Bronchial epithelial cell (primary cell): Measurements from ENCODE around the gene LAMA3. TPM values are rescaled to one million over a fixed set of nuclear protein-coding genes. Genes with fewer than 3 reads are reported as not detected.
A peak's percentile ranks its signal among the peaks of the same experiment; 100 is the strongest.

Source experiments
- DNase-seq: peaks from one replicate; pipeline ENCODE4 v3.0.0-alpha.2; 2010; ENCODE audit warnings: low read depth
- FAIRE-seq: peaks from 2 replicates; lab custom pipeline; 2011; peaks lifted over from hg19 to GRCh38; lab: Jason Lieb, UNC
- H3K27me3 ChIP-seq: 2 replicates; pipeline ENCODE4 v1.5.1; 2011; ENCODE audit warnings: low read length; ENCODE audit not compliant: control insufficient read depth, insufficient read depth
- H3K36me3 ChIP-seq: 2 replicates; pipeline ENCODE4 v1.5.1; 2011; ENCODE audit warnings: low read length; ENCODE audit not compliant: control insufficient read depth, insufficient read depth
- H3K4me3 ChIP-seq: 2 replicates; pipeline ENCODE4 v1.5.1; 2011; ENCODE audit warnings: mild to moderate bottlenecking, low read depth, low read length, control low read depth
- total RNA-seq: library from RNA; depleted of rRNA; stranded (reverse); fragments of >200 nt; gene quantifications from 2 replicates; pipeline ENCODE4 v1.2.1, GENCODE V29; 2014
- TF ChIP-seq, protein P1 (sequence below): IDR thresholded peaks from 2 replicates; pipeline ENCODE4 v1.5.1; 2011; ENCODE audit warnings: mild to moderate bottlenecking, moderate library complexity, low read length, control low read depth, inconsistent platforms; ENCODE audit not compliant: insufficient read depth, severe bottlenecking

The LAMA3 gene
- total RNA-seq, 1 donor from 2014 or later: 531 TPM

DNA sequence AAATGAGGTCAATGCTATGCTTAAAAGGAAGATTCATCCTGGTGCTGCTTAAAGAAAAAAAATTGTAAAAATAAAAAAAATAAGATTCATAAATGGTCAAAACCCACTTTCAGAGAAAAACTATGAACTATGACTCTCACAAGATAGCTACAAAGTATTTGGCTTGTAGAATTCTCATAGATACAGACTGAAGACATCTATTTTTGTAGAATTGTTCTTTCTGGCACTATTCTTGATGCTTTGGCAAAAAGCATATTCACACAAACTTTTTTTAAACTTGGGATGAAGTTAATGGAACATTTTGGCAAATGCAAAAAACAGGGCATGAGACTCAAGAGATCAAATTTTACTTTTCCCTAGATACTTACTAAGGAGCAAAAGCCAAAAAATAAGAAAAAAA, 14.0 kb upstream of the LAMA3 start:
- FAIRE-seq (no peak), DNase-seq (no peak)
- Histone ChIP-seq H3K4me3 (no peak overlapping the region), H3K36me3 (no peaks in the 10 kb centered on the region), H3K27me3 (no peaks in the 10 kb centered on the region)
- TF ChIP-seq, protein P1, sequence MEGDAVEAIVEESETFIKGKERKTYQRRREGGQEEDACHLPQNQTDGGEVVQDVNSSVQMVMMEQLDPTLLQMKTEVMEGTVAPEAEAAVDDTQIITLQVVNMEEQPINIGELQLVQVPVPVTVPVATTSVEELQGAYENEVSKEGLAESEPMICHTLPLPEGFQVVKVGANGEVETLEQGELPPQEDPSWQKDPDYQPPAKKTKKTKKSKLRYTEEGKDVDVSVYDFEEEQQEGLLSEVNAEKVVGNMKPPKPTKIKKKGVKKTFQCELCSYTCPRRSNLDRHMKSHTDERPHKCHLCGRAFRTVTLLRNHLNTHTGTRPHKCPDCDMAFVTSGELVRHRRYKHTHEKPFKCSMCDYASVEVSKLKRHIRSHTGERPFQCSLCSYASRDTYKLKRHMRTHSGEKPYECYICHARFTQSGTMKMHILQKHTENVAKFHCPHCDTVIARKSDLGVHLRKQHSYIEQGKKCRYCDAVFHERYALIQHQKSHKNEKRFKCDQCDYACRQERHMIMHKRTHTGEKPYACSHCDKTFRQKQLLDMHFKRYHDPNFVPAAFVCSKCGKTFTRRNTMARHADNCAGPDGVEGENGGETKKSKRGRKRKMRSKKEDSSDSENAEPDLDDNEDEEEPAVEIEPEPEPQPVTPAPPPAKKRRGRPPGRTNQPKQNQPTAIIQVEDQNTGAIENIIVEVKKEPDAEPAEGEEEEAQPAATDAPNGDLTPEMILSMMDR: no peak

DNA sequence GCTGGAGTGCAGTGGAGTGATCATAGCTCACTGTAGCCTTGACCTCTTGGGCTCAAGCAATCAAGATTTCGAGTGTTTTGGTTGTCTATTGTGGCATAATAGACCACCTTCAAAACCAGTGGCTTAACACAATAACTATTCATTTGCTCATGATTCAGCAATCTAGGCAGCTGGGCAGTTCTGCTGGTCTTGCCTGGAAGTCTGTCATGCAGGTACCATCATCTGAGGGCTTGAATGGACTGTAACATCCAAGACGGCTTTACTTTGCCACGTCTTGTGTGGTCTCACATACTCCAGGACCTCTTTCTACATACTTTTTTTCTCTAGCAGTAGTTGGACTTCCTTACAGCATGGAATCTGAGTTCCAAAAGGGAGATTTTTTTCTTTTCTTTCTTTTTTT, 13.4 kb upstream of the LAMA3 start:
- H3K4me3 ChIP-seq: no peak overlapping the region
- TF ChIP-seq, protein P1: no peak
- H3K36me3 ChIP-seq: no peaks in the 10 kb centered on the region
- DNase-seq (no peak), FAIRE-seq (no peak)
- H3K27me3 ChIP-seq: no peaks in the 10 kb centered on the region

DNA sequence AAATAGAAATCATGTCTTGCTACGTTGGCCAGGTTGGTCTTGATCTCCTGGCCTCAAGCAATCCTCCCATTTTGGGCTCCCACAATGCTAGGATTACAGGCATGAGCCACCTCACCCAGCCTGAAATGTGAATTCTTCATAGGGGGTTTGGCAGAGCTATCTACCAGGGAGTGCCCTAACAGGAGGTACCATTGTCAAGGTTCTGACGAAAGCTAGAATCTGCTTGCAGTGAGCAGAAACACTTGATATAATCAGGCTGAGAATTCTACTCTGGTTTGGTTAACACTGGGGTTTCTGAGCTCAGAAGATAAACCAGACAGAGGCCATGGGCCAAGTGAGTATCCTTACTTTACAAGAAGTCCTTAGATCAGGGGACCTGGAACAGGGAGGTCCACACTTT, 7.2 kb upstream of the LAMA3 start:
- H3K4me3 ChIP-seq: no peak overlapping the region
- DNase-seq (no peak), FAIRE-seq (no peak)
- no peaks in the 10 kb centered on the region for H3K36me3 ChIP-seq
- H3K27me3 ChIP-seq: no peaks in the 10 kb centered on the region
- TF ChIP-seq, protein P1: no peak

DNA sequence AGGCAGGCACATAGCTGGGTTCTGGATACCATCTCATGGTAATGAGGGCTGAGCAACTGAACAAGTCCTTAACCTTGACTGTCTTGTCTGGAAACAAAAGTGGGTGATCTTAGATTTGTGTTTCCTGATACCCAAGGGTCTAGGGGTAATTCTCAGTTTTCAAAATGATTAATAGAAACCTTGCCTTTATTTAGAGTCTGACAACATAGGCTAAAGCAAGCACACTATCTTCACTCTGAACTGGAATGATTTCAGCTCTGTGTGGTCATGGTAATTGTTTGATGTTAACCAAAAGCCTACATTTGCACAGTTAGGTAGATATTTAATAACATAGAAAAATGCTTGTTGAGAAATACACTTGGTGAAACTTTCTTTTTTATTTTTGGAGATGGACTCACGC, 6.8 kb upstream of the LAMA3 start:
- no peaks in the 10 kb centered on the region for H3K36me3 ChIP-seq
- no peak overlapping the region for H3K4me3 ChIP-seq
- TF ChIP-seq, protein P1: no peak
- FAIRE-seq (no peak), DNase-seq (no peak)
- no peaks in the 10 kb centered on the region for H3K27me3 ChIP-seq

DNA sequence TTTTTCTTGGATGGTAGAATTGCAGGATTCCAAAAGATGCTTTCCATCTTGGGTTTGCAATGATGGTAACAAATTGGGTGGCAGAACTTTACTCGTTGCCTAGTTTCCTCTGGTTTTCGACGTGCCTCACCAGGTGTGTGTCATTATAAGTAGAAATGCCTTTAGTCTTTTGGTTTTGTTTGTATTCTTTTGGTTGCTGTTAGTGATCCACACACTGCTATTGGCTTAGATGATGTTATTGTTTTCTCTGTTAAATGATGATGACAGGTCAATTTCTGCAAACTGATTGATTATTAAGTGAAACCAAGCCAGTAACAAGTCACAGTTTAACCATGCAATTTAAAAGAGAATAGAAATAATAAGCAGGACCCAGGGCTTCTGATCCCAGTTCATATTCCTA, 6.1 kb upstream of the LAMA3 start:
- H3K4me3 ChIP-seq: no peak overlapping the region
- H3K36me3 ChIP-seq: no peaks in the 10 kb centered on the region
- no peak for FAIRE-seq
- DNase-seq: no peak
- H3K27me3 ChIP-seq: no peaks in the 10 kb centered on the region
- TF ChIP-seq, protein P1: no peak

DNA sequence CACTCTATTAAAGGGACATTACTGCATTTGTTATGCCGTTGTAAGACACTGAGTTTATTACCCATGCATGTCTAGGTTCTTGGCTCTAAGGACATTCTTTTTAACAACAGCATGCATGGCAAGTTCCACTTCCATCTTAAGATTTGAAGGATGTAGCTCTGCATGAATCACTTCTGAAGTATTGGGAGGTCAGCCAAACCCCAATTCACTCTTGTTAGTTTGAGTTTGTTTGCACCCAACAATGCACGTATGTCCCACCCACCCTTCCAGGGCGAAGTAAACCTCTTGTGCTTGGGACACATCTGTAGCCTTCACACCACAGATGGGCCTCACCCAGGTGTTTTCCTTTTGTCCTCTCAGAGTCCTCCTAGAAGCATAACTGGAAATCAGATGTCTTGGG, 5.6 kb upstream of the LAMA3 start:
- no peak for FAIRE-seq
- Histone ChIP-seq H3K4me3 (no peak overlapping the region), H3K27me3 (no peaks in the 10 kb centered on the region), H3K36me3 (no peaks in the 10 kb centered on the region)
- TF ChIP-seq, protein P1: no peak
- DNase-seq: peak; percentile 40
